GM12892 (cell line): Measurements from ENCODE around the gene RNF213.

Experiments
- DNase-seq: peaks from one replicate; pipeline ENCODE4 v3.0.0; 2011; ENCODE audit not compliant: insufficient read length
- FAIRE-seq: peaks from 2 replicates; lab custom pipeline; 2011; peaks lifted over from hg19 to GRCh38; lab: Jason Lieb, UNC
- POLR2A ChIP-seq: IDR thresholded peaks from 2 replicates; pipeline ENCODE4 v1.6.1; 2011; ENCODE audit warnings: low read depth, low read length, control low read depth
- POLR2AphosphoS5 ChIP-seq: IDR thresholded peaks from 2 replicates; pipeline ENCODE4 v1.6.1; 2011; ENCODE audit warnings: low read depth, low read length, control low read depth
- TAF1 ChIP-seq: IDR thresholded peaks from 2 replicates; pipeline ENCODE4 v1.6.1; 2011; ENCODE audit warnings: low read depth, mild to moderate bottlenecking, control low read depth, low read length, borderline replicate concordance

Gene RNF213

DNA sequence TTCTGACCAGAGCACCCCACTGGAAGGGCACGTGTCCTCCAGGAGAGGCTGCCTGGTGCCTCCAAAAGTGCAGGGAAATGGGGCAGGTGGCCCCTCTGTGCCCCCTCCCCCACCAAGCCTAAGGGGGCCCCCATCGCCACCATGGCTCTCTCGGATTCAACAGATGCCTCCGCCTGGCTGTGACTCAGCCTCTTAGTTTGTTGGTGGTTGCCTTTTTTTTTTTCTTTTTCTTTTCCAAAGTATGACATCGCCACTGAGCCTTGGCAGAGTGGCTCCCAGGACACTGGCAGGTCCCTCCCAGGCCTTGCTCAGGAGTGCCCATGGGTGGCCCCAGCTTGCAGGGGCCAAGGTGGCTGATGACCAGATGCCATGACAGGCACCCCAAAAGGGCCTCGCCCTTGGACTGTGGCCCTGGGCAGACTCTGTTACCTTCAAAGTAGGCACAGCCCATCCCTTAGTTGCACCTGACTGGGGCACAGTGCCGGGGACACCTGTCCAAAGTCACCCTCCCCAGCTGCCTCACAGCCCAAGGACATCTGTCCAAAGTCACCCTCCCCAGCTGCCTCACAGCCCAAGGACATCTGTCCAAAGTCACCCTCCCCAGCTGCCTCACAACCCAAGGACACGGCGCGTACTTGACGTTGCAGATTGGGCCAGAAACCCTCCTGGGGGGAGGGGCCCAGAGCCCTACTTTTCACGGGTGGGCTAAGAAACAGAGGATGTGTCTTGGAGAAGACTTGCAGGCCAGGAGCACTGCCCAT is 186.2 kb downstream of the RNF213 start:
- no peak for FAIRE-seq
- TF ChIP-seq TAF1 (no peak), POLR2A (no peak), POLR2AphosphoS5 (no peak)
- no peak for DNase-seq

DNA sequence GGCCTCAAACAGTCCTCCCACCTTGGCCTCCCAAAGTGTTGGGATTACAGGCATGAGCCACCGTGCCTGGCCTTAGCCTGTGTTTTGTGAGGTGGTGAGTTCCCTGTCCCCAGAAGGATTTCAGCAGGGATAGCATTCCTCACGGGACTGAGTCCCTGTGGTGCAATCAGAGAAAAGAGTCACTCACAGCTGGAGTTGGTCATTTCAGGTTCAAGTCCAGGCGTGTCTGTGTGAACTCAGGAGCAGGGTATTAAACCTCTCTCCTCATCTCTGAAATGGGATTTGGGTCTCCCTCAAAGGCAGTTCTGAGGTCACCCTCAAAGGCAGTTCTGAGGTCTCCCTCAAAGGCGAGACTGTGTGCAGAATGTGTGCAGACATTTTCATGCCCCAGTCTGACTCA is 187.1 kb downstream of the RNF213 start:
- DNase-seq (no peak), FAIRE-seq (no peak)
- TF ChIP-seq TAF1 = no peak
- no peak for TF ChIP-seq POLR2AphosphoS5
- TF ChIP-seq POLR2A = no peak
